Measurements from ENCODE around the gene API5. TPM values are rescaled to one million over a fixed set of nuclear protein-coding genes. Genes with fewer than 3 reads are reported as not detected.

The API5 gene
- total RNA-seq, 1 donor from 2014 or later = 66.5 TPM

GRCh38 chr11:43360361-43361032 is 48.7 kb downstream of the API5 start:
- H3K4me1 ChIP-seq = peaks cover 31% of the 10 kb centered on the region
- no peak overlapping the region for H3K4me3 ChIP-seq
- intact Hi-C loops (cut with DNase I) = no loop called here

GRCh38 chr11:43366677-43367076 is 54.9 kb downstream of the API5 start:
- DNase-seq (ENCODE audit: extremely low spot score in 2 of 2) = no peak
- no peaks in the 10 kb centered on the region for H3K9me3 ChIP-seq
- no peak for TF ChIP-seq POLR2AphosphoS5 (IDR thresholded peaks at IDR 0.05; ENCODE audit: insufficient read depth in 1 of 2, low read depth in 1 of 2)
- TF ChIP-seq POLR2A (IDR thresholded peaks at IDR 0.05) = no peak
- TF ChIP-seq CTCF (IDR thresholded peaks at IDR 0.05) = no peak
- peaks cover 6% of the 10 kb centered on the region for H3K4me1 ChIP-seq
- H3K27me3 ChIP-seq = no peaks in the 10 kb centered on the region
- H3K4me3 ChIP-seq = no peak overlapping the region
- no peak overlapping the region for H3K27ac ChIP-seq
- no peaks in the 10 kb centered on the region for H3K36me3 ChIP-seq
- intact Hi-C loops (cut with DNase I) = no loop called here

More at GRCh38 chr11:43360361-43361032, 48.7 kb downstream of the API5 start:
- no peak overlapping the region for H3K27ac ChIP-seq
- no peaks in the 10 kb centered on the region for H3K27me3 ChIP-seq
- no peak for DNase-seq (ENCODE audit: extremely low spot score in 2 of 2)
- no peak for TF ChIP-seq POLR2AphosphoS5 (IDR thresholded peaks at IDR 0.05; ENCODE audit: insufficient read depth in 1 of 2, low read depth in 1 of 2)
- no peaks in the 10 kb centered on the region for H3K9me3 ChIP-seq
- H3K36me3 ChIP-seq = no peaks in the 10 kb centered on the region

GRCh38 chr11:43367382-43368178 is 55.8 kb downstream of the API5 start:
- H3K4me3 ChIP-seq = no peak overlapping the region
- H3K27ac ChIP-seq = no peak overlapping the region
- H3K27me3 ChIP-seq = no peaks in the 10 kb centered on the region
- no peaks in the 10 kb centered on the region for H3K36me3 ChIP-seq
- peaks cover 6% of the 10 kb centered on the region for H3K4me1 ChIP-seq
- intact Hi-C loops (cut with DNase I) = no loop called here
- no peaks in the 10 kb centered on the region for H3K9me3 ChIP-seq
- TF ChIP-seq CTCF (IDR thresholded peaks at IDR 0.05) (no peak), POLR2A (IDR thresholded peaks at IDR 0.05) (no peak), POLR2AphosphoS5 (IDR thresholded peaks at IDR 0.05; ENCODE audit: insufficient read depth in 1 of 2, low read depth in 1 of 2) (no peak)
- DNase-seq (ENCODE audit: extremely low spot score in 2 of 2) = no peak

- peaks cover 18% of the 10 kb centered on the region for H3K4me1 ChIP-seq
- no peak overlapping the region for H3K27ac ChIP-seq
- DNase-seq (ENCODE audit: extremely low spot score in 2 of 2) = no peak
- no peaks in the 10 kb centered on the region for H3K36me3 ChIP-seq
- H3K27me3 ChIP-seq = no peaks in the 10 kb centered on the region
- H3K4me3 ChIP-seq = no peak overlapping the region
- no peaks in the 10 kb centered on the region for H3K9me3 ChIP-seq
- intact Hi-C loops (cut with DNase I) = no loop called here
- TF ChIP-seq CTCF (IDR thresholded peaks at IDR 0.05) = no peak
- no peak for TF ChIP-seq POLR2AphosphoS5 (IDR thresholded peaks at IDR 0.05; ENCODE audit: insufficient read depth in 1 of 2, low read depth in 1 of 2)
- TF ChIP-seq POLR2A (IDR thresholded peaks at IDR 0.05) = no peak
Observed at GRCh38 chr11:43376065-43376464, 64.3 kb downstream of the API5 start.

GRCh38 chr11:43376594-43376993 is 64.8 kb downstream of the API5 start:
- no peak for DNase-seq (ENCODE audit: extremely low spot score in 2 of 2)
- intact Hi-C loops (cut with DNase I) = no loop called here
- no peak overlapping the region for H3K4me3 ChIP-seq
- H3K9me3 ChIP-seq = no peaks in the 10 kb centered on the region
- H3K27ac ChIP-seq = no peak overlapping the region
- H3K27me3 ChIP-seq = no peaks in the 10 kb centered on the region
- peaks cover 18% of the 10 kb centered on the region for H3K4me1 ChIP-seq
- TF ChIP-seq POLR2AphosphoS5 (IDR thresholded peaks at IDR 0.05; ENCODE audit: insufficient read depth in 1 of 2, low read depth in 1 of 2) (peak in 1 of 2 donors; percentile 58), CTCF (IDR thresholded peaks at IDR 0.05) (no peak), POLR2A (IDR thresholded peaks at IDR 0.05) (no peak)
- H3K36me3 ChIP-seq = no peaks in the 10 kb centered on the region

Data from vagina (tissue), 2 donors.